ENCODE measurements around the gene SHH. TPM values are rescaled to one million over a fixed set of nuclear protein-coding genes. Genes with fewer than 3 reads are reported as not detected.

SHH gene
- total RNA-seq, 2 donors from 2014 or later, result not detected

GRCh38 chr7:155795401-155795800 lies 16.9 kb downstream of the SHH start:
- ATAC-seq (no peak), DNase-seq (no peak)
- H3K9me3 ChIP-seq (ENCODE audit: control insufficient read depth, low read length, poor library complexity, severe bottlenecking), result no peaks in the 10 kb centered on the region
- Mint-ChIP-seq H3K4me3 (no peak overlapping the region), H3K27me3 (peaks cover 25% of the 10 kb centered on the region), H3K4me1 (peaks cover 2% of the 10 kb centered on the region), H3K36me3 (ENCODE audit: low read depth) (peaks cover 2% of the 10 kb centered on the region), H3K27ac (no peak overlapping the region)

GRCh38 chr7:155794196-155794595 lies 18.1 kb downstream of the SHH start:
- H3K4me3 Mint-ChIP-seq, result no peak overlapping the region
- peaks cover 13% of the 10 kb centered on the region for H3K27me3 Mint-ChIP-seq
- no peak for DNase-seq
- H3K36me3 Mint-ChIP-seq (ENCODE audit: low read depth), result peaks cover 2% of the 10 kb centered on the region
- ATAC-seq, result no peak
- H3K9me3 ChIP-seq (ENCODE audit: control insufficient read depth, low read length, poor library complexity, severe bottlenecking), result no peaks in the 10 kb centered on the region
- H3K4me1 Mint-ChIP-seq, result peaks cover 2% of the 10 kb centered on the region
- no peak overlapping the region for H3K27ac Mint-ChIP-seq

GRCh38 chr7:155793720-155794119 lies 18.5 kb downstream of the SHH start:
- H3K9me3 ChIP-seq (ENCODE audit: control insufficient read depth, low read length, poor library complexity, severe bottlenecking), result no peaks in the 10 kb centered on the region
- H3K27ac Mint-ChIP-seq, result no peak overlapping the region
- peaks cover 8% of the 10 kb centered on the region for H3K27me3 Mint-ChIP-seq
- ATAC-seq, result no peak
- peaks cover 2% of the 10 kb centered on the region for H3K4me1 Mint-ChIP-seq
- no peak overlapping the region for H3K4me3 Mint-ChIP-seq
- no peak for DNase-seq
- peaks cover 2% of the 10 kb centered on the region for H3K36me3 Mint-ChIP-seq (ENCODE audit: low read depth)

- no peak overlapping the region for H3K27ac Mint-ChIP-seq
- ATAC-seq, result no peak
- no peaks in the 10 kb centered on the region for H3K36me3 Mint-ChIP-seq (ENCODE audit: low read depth)
- H3K9me3 ChIP-seq (ENCODE audit: control insufficient read depth, low read length, poor library complexity, severe bottlenecking), result no peaks in the 10 kb centered on the region
- DNase-seq, result no peak
- H3K27me3 Mint-ChIP-seq, result peaks cover 2% of the 10 kb centered on the region
- H3K4me3 Mint-ChIP-seq, result no peak overlapping the region
- H3K4me1 Mint-ChIP-seq, result peaks cover 2% of the 10 kb centered on the region
Measured at GRCh38 chr7:155792999-155793560, 19.2 kb downstream of the SHH start.

- Mint-ChIP-seq H3K27ac (no peak overlapping the region), H3K4me3 (no peak overlapping the region), H3K4me1 (peaks cover 6% of the 10 kb centered on the region), H3K36me3 (ENCODE audit: low read depth) (no peaks in the 10 kb centered on the region), H3K27me3 (no peaks in the 10 kb centered on the region)
- ATAC-seq, result no peak
- H3K9me3 ChIP-seq (ENCODE audit: control insufficient read depth, low read length, poor library complexity, severe bottlenecking), result no peaks in the 10 kb centered on the region
- no peak for DNase-seq
Measured at GRCh38 chr7:155792315-155792960, 19.8 kb downstream of the SHH start.

GRCh38 chr7:155791836-155792235 lies 20.4 kb downstream of the SHH start:
- no peaks in the 10 kb centered on the region for H3K27me3 Mint-ChIP-seq
- DNase-seq (no peak), ATAC-seq (no peak)
- H3K4me1 Mint-ChIP-seq, result peaks cover 5% of the 10 kb centered on the region
- H3K9me3 ChIP-seq (ENCODE audit: control insufficient read depth, low read length, poor library complexity, severe bottlenecking), result no peaks in the 10 kb centered on the region
- H3K27ac Mint-ChIP-seq, result no peak overlapping the region
- no peaks in the 10 kb centered on the region for H3K36me3 Mint-ChIP-seq (ENCODE audit: low read depth)
- H3K4me3 Mint-ChIP-seq, result no peak overlapping the region

- Mint-ChIP-seq H3K27ac (no peak overlapping the region), H3K4me1 (peaks cover 6% of the 10 kb centered on the region), H3K36me3 (ENCODE audit: low read depth) (no peaks in the 10 kb centered on the region), H3K27me3 (no peaks in the 10 kb centered on the region), H3K4me3 (no peak overlapping the region)
- ATAC-seq (no peak), DNase-seq (no peak)
- no peaks in the 10 kb centered on the region for H3K9me3 ChIP-seq (ENCODE audit: control insufficient read depth, low read length, poor library complexity, severe bottlenecking)
Measured at GRCh38 chr7:155791214-155791737, 21.0 kb downstream of the SHH start.

GRCh38 chr7:155790666-155791065 lies 21.6 kb downstream of the SHH start:
- H3K36me3 Mint-ChIP-seq (ENCODE audit: low read depth), result no peaks in the 10 kb centered on the region
- no peaks in the 10 kb centered on the region for H3K9me3 ChIP-seq (ENCODE audit: control insufficient read depth, low read length, poor library complexity, severe bottlenecking)
- DNase-seq (no peak), ATAC-seq (no peak)
- H3K27ac Mint-ChIP-seq, result no peak overlapping the region
- H3K4me3 Mint-ChIP-seq, result no peak overlapping the region
- peaks cover 12% of the 10 kb centered on the region for H3K4me1 Mint-ChIP-seq
- H3K27me3 Mint-ChIP-seq, result no peaks in the 10 kb centered on the region

- ATAC-seq (no peak), DNase-seq (no peak)
- H3K4me1 Mint-ChIP-seq, result peaks cover 16% of the 10 kb centered on the region
- no peaks in the 10 kb centered on the region for H3K36me3 Mint-ChIP-seq (ENCODE audit: low read depth)
- no peaks in the 10 kb centered on the region for H3K27me3 Mint-ChIP-seq
- H3K27ac Mint-ChIP-seq, result no peak overlapping the region
- H3K9me3 ChIP-seq (ENCODE audit: control insufficient read depth, low read length, poor library complexity, severe bottlenecking), result no peaks in the 10 kb centered on the region
- H3K4me3 Mint-ChIP-seq, result no peak overlapping the region
Measured at GRCh38 chr7:155789001-155789725, 23.1 kb downstream of the SHH start.

GRCh38 chr7:155788616-155789000 lies 23.7 kb downstream of the SHH start:
- no peaks in the 10 kb centered on the region for H3K9me3 ChIP-seq (ENCODE audit: control insufficient read depth, low read length, poor library complexity, severe bottlenecking)
- no peaks in the 10 kb centered on the region for H3K27me3 Mint-ChIP-seq
- ATAC-seq, result no peak
- H3K4me3 Mint-ChIP-seq, result no peak overlapping the region
- peaks cover 2% of the 10 kb centered on the region for H3K36me3 Mint-ChIP-seq (ENCODE audit: low read depth)
- no peak overlapping the region for H3K27ac Mint-ChIP-seq
- peaks cover 16% of the 10 kb centered on the region for H3K4me1 Mint-ChIP-seq
- DNase-seq, result no peak

- Mint-ChIP-seq H3K27me3 (no peaks in the 10 kb centered on the region), H3K36me3 (ENCODE audit: low read depth) (peaks cover 2% of the 10 kb centered on the region), H3K4me3 (no peak overlapping the region), H3K4me1 (peaks cover 16% of the 10 kb centered on the region), H3K27ac (no peak overlapping the region)
- H3K9me3 ChIP-seq (ENCODE audit: control insufficient read depth, low read length, poor library complexity, severe bottlenecking), result no peaks in the 10 kb centered on the region
- ATAC-seq, result no peak
- no peak for DNase-seq
Measured at GRCh38 chr7:155787171-155787851, 25.0 kb downstream of the SHH start.

GRCh38 chr7:155786491-155786890 lies 25.8 kb downstream of the SHH start:
- Mint-ChIP-seq H3K36me3 (ENCODE audit: low read depth) (peaks cover 2% of the 10 kb centered on the region), H3K4me3 (no peak overlapping the region), H3K4me1 (peaks cover 16% of the 10 kb centered on the region), H3K27me3 (no peaks in the 10 kb centered on the region), H3K27ac (no peak overlapping the region)
- no peak for DNase-seq
- no peak for ATAC-seq
- H3K9me3 ChIP-seq (ENCODE audit: control insufficient read depth, low read length, poor library complexity, severe bottlenecking), result no peaks in the 10 kb centered on the region

- Mint-ChIP-seq H3K27ac (no peak overlapping the region), H3K27me3 (no peaks in the 10 kb centered on the region), H3K4me3 (no peak overlapping the region), H3K4me1 (peaks cover 18% of the 10 kb centered on the region), H3K36me3 (ENCODE audit: low read depth) (peaks cover 3% of the 10 kb centered on the region)
- DNase-seq, result no peak
- H3K9me3 ChIP-seq (ENCODE audit: control insufficient read depth, low read length, poor library complexity, severe bottlenecking), result no peaks in the 10 kb centered on the region
- no peak for ATAC-seq
Measured at GRCh38 chr7:155785536-155785935, 26.7 kb downstream of the SHH start.
